OCI-LY7 (cell line): ENCODE data around the gene SLC6A6. TPM values are rescaled to one million over a fixed set of nuclear protein-coding genes. Genes with fewer than 3 reads are reported as not detected.

Experiments
- BruUV-seq: library from RNA; stranded (reverse); fragments of 400-500 nt; replicated peaks from 2 replicates; lab custom pipeline; 2021; lab: Mats Ljungman, UMichigan
- CTCF ChIA-PET: fragments of 300-600 bp; sonication (Branson Sonifier 250); formaldehyde crosslinking; loops from one replicate; lab custom pipeline; 2022; ENCODE audit warnings: antibody characterized with exemption; ENCODE audit not compliant: unreplicated experiment; lab: Charles Lee
- POLR2A ChIA-PET: fragments of 300-600 bp; sonication (Branson Sonifier 250); formaldehyde crosslinking; loops from one replicate; lab custom pipeline; 2022; ENCODE audit warnings: antibody characterized with exemption; lab: Charles Lee
- DNase-seq: peaks from one replicate; pipeline ENCODE4 v3.0.0-alpha.2; 2015; ENCODE audit warnings: low spot score
- H2AFZ ChIP-seq: fragments of 200-600 bp; sonication (generic), shearing (Covaris generic); 2 replicates; pipeline ENCODE4 v1.6.1; 2014; ENCODE audit warnings: mild to moderate bottlenecking, antibody characterized with exemption, low read length, moderate library complexity
- H3K27ac ChIP-seq: fragments of 200-600 bp; sonication (generic); 2 replicates; pipeline ENCODE4 v1.5.1; 2014; ENCODE audit warnings: mixed run types, low read depth, mild to moderate bottlenecking, moderate library complexity, low read length, inconsistent platforms; ENCODE audit not compliant: poor library complexity, severe bottlenecking
- H3K36me3 ChIP-seq: fragments of 200-600 bp; sonication (generic); 2 replicates; pipeline ENCODE4 v1.6.1; 2014; ENCODE audit warnings: mild to moderate bottlenecking, antibody characterized with exemption, low read length, moderate library complexity, mixed read lengths; ENCODE audit not compliant: insufficient read depth
- H3K4me1 ChIP-seq: fragments of 200-600 bp; sonication (generic); 2 replicates; pipeline ENCODE4 v1.5.1; 2014; ENCODE audit warnings: mild to moderate bottlenecking, low read length; ENCODE audit not compliant: insufficient read depth, poor library complexity, severe bottlenecking
- H3K4me2 ChIP-seq: fragments of 200-600 bp; sonication (generic); 2 replicates; pipeline ENCODE4 v1.6.1; 2014; ENCODE audit warnings: mild to moderate bottlenecking, low read length
- H3K4me3 ChIP-seq: fragments of 200-600 bp; sonication (generic); 2 replicates; pipeline ENCODE4 v1.5.1; 2014; ENCODE audit warnings: mild to moderate bottlenecking, low read depth, low read length; ENCODE audit not compliant: poor library complexity, severe bottlenecking
- H3K79me2 ChIP-seq: fragments of 200-600 bp; sonication (generic); 2 replicates; pipeline ENCODE4 v1.6.1; 2016; ENCODE audit warnings: low read depth, mild to moderate bottlenecking, low read length, moderate library complexity, mixed read lengths; ENCODE audit not compliant: insufficient read depth
- H3K9me2 ChIP-seq: fragments of 200-600 bp; sonication (generic); 2 replicates; pipeline ENCODE4 v1.6.1; 2016; ENCODE audit warnings: mild to moderate bottlenecking, low read length, mixed read lengths; ENCODE audit not compliant: insufficient read depth
- H3K9me3 ChIP-seq: fragments of 200-600 bp; sonication (generic); 2 replicates; pipeline ENCODE4 v1.6.1; 2014; ENCODE audit warnings: mild to moderate bottlenecking, mixed run types, low read length, mixed read lengths
- H4K20me1 ChIP-seq: fragments of 200-600 bp; sonication (generic); 2 replicates; pipeline ENCODE4 v1.6.1; 2014; ENCODE audit warnings: mild to moderate bottlenecking, antibody characterized with exemption, low read length, moderate library complexity, mixed read lengths; ENCODE audit not compliant: insufficient read depth
- CTCF ChIP-seq: fragments of 200-600 bp; sonication (generic); conservative IDR thresholded peaks from 2 replicates; pipeline ENCODE4 v1.5.1; 2014; ENCODE audit warnings: mild to moderate bottlenecking, antibody characterized with exemption, low read length, moderate library complexity, mixed read lengths
- EZH2phosphoT487 ChIP-seq: fragments of 200-600 bp; sonication (generic); IDR thresholded peaks from 2 replicates; pipeline ENCODE4 v1.6.1; 2018; ENCODE audit warnings: low read depth, borderline replicate concordance, mild to moderate bottlenecking, mixed run types, antibody characterized with exemption, low read length, moderate library complexity, mixed read lengths
- intact Hi-C: fragments of 100-400 bp; cut with micrococcal nuclease; formaldehyde crosslinking; loops from one replicate; pipeline ENCODE4 v1.10.0; 2022; ENCODE audit not compliant: unreplicated experiment
- total RNA-seq, 2 experiments: library from RNA; depleted of rRNA in 1 of 2; stranded (reverse); fragments of >200 nt in 1 of 2; shearing (Covaris generic) in 1 of 2; gene quantifications; 2 replicates each; pipeline ENCODE4 v1.2.3, GENCODE V29; 2014 to 2022

SLC6A6 gene
- total RNA-seq, 2 experiments from 2014 or later, result 43.0 to 51.8 TPM

- H3K4me3 ChIP-seq, result no peak overlapping the region
- no peaks in the 10 kb centered on the region for H3K36me3 ChIP-seq
- peak; percentile 69 for DNase-seq
- no TSS peak for BruUV-seq
- H3K79me2 ChIP-seq, result no peaks in the 10 kb centered on the region
- no peak overlapping the region for H3K4me2 ChIP-seq
- POLR2A ChIA-PET, result no interaction called here
- CTCF ChIA-PET, result interaction anchor here (0.5 to 0.7 kb wide), 5 partner anchors 9 to 1416 kb away, joined by 3 to 20 read pairs (median 3); no protein-coding TSS in a partner anchor
- no peaks in the 10 kb centered on the region for H3K9me2 ChIP-seq
- no peaks in the 10 kb centered on the region for H3K4me1 ChIP-seq
- intact Hi-C loops, result loop anchor here (1.0 to 10.0 kb wide), 5 partner anchors 40 to 412 kb away; no protein-coding TSS in a partner anchor
- peak; percentile 84 for TF ChIP-seq CTCF
- TF ChIP-seq EZH2phosphoT487, result no peak
- no peaks in the 10 kb centered on the region for H3K9me3 ChIP-seq
- no peaks in the 10 kb centered on the region for H4K20me1 ChIP-seq
- H3K27ac ChIP-seq, result no peak overlapping the region
- H2AFZ ChIP-seq, result no peak overlapping the region
These were observed 106.8 kb downstream of the SLC6A6 start for GRCh38 chr3:14508966-14509795.

- Histone ChIP-seq H3K27ac (no peak overlapping the region), H3K9me2 (no peaks in the 10 kb centered on the region), H3K4me2 (no peak overlapping the region), H3K4me3 (no peak overlapping the region), H3K4me1 (no peaks in the 10 kb centered on the region), H3K36me3 (no peaks in the 10 kb centered on the region), H2AFZ (no peak overlapping the region), H3K79me2 (no peaks in the 10 kb centered on the region), H3K9me3 (no peaks in the 10 kb centered on the region), H4K20me1 (no peaks in the 10 kb centered on the region)
- TF ChIP-seq CTCF (no peak), EZH2phosphoT487 (no peak)
- BruUV-seq, result no TSS peak
- POLR2A ChIA-PET, result no interaction called here
- intact Hi-C loops, result loop anchor here (1.0 to 10.0 kb wide), 5 partner anchors 40 to 412 kb away; no protein-coding TSS in a partner anchor
- CTCF ChIA-PET, result interaction anchor here (0.5 to 0.7 kb wide), 2 partner anchors 10 to 14 kb away, joined by 3 read pairs; no protein-coding TSS in a partner anchor
- DNase-seq, result no peak
These were observed 107.3 kb downstream of the SLC6A6 start for GRCh38 chr3:14509796-14510100.
